Gastroesophageal sphincter (tissue), 3 donors: Measurements from ENCODE around the gene NDUFB5.

Experiments
- CTCF ChIP-seq, 4 experiments: fragments of 200-600 bp in 2 of 4; fragments of 450-650 bp in 2 of 4; sonication (generic) in 1 of 4; IDR thresholded peaks; one replicate each; pipeline ENCODE4 v1.5.1; 2017 to 2019; ENCODE audit warnings: antibody characterized with exemption in 4 of 4, mild to moderate bottlenecking in 2 of 4, moderate library complexity in 2 of 4
- EP300 ChIP-seq: sonication (generic); formaldehyde crosslinking; IDR thresholded peaks from one replicate; pipeline ENCODE4 v1.6.1; 2017; ENCODE audit warnings: antibody characterized with exemption, mild to moderate bottlenecking
- POLR2A ChIP-seq, 2 donors: fragments of 450-650 bp; IDR thresholded peaks; one replicate each; pipeline ENCODE4 v1.6.1; 2017; ENCODE audit warnings: antibody characterized with exemption in 2 of 2, mild to moderate bottlenecking in 2 of 2, moderate library complexity in 1 of 2
- POLR2AphosphoS5 ChIP-seq: sonication (generic); formaldehyde crosslinking; IDR thresholded peaks from one replicate; pipeline ENCODE4 v1.6.1; 2017; ENCODE audit warnings: antibody characterized with exemption

DNA sequence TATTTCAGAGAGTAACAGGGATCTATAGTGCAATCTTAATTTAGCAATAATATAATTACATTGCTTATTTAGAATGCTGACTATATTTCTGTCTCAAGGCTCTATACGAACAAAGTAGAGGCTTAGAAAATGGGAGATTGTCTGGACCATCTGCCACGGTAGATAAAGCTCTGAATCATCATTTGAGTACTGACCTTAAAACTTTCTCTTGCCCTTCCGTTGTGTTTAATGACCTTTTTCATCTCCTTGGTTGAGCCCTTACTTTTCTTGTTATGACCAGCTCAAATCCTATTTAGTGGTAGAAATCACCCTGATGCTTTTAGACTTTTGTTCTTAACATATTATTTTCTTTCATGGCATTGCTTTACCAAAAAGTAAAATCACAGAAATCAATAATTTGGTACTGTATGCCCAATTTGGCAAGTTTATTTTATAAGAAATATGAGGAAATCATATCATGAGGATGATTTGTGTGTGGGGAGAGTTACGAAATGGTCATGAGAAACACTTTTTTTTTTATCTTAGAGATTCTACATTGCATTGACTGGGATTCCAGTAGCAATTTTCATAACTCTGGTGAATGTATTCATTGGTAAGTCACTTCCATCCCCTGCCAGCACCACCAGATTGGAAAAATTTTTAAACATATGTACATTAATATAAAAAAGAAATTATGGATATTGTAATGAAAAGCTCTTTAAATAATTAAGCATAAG lies 11.0 kb downstream of the NDUFB5 start:
- TF ChIP-seq CTCF (IDR thresholded peaks at IDR 0.05) (no peak), POLR2A (IDR thresholded peaks at IDR 0.05) (no peak), POLR2AphosphoS5 (no peak), EP300 (no peak)
